H1 (cell line): ENCODE data around the gene SNX6. TPM values are rescaled to one million over a fixed set of nuclear protein-coding genes. Genes with fewer than 3 reads are reported as not detected.

Experiments used
- CTCF ChIA-PET: fragments of 300-600 bp; sonication (Branson Sonifier 250); formaldehyde crosslinking; loops from one replicate; lab custom pipeline; 2021; ENCODE audit not compliant: partially characterized antibody; lab: Charles Lee
- POLR2A ChIA-PET: fragments of 300-600 bp; sonication (Branson Sonifier 250); formaldehyde crosslinking; loops from one replicate; lab custom pipeline; 2021; ENCODE audit warnings: inconsistent platforms; ENCODE audit not compliant: partially characterized antibody; lab: Charles Lee
- DNase-seq, 2 experiments: peaks; one replicate each; pipeline versions ENCODE4 v3.0.0 to v3.0.0-alpha.2; 2010 to 2022; ENCODE audit warnings: low spot score in 2 of 2, low read depth in 1 of 2, mixed read lengths in 1 of 2
- FAIRE-seq: peaks from 2 replicates; lab custom pipeline; 2011; peaks lifted over from hg19 to GRCh38; lab: Jason Lieb, UNC
- H2AFZ ChIP-seq: 2 replicates; pipeline ENCODE4 v1.8.1; 2012; ENCODE audit warnings: low read length, inconsistent platforms
- H2AK5ac ChIP-seq: 2 replicates; pipeline ENCODE4 v1.6.1; 2013; ENCODE audit warnings: low read depth, low read length
- H2BK120ac ChIP-seq: replicated peaks from 2 replicates; pipeline ENCODE3; 2013; ENCODE audit warnings: low read depth, low read length, inconsistent platforms
- H2BK12ac ChIP-seq: 2 replicates; pipeline ENCODE4 v1.6.1; 2013; ENCODE audit warnings: low read depth, low read length
- H2BK15ac ChIP-seq: 2 replicates; pipeline ENCODE4 v1.6.1; 2013; ENCODE audit warnings: low read length
- H2BK20ac ChIP-seq: 2 replicates; pipeline ENCODE4 v1.6.1; 2013; ENCODE audit warnings: low read length
- H2BK5ac ChIP-seq: 2 replicates; pipeline ENCODE4 v1.6.1; 2013; ENCODE audit warnings: low read depth, low read length
- H3K14ac ChIP-seq: 2 replicates; pipeline ENCODE4 v1.6.1; 2013; ENCODE audit warnings: inconsistent platforms; ENCODE audit not compliant: insufficient read length
- H3K18ac ChIP-seq: 2 replicates; pipeline ENCODE4 v1.6.1; 2013; ENCODE audit warnings: low read length; ENCODE audit errors: extremely low read depth
- H3K23ac ChIP-seq: 2 replicates; pipeline ENCODE4 v1.6.1; 2013; ENCODE audit warnings: inconsistent platforms; ENCODE audit not compliant: insufficient read length
- H3K23me2 ChIP-seq: 2 replicates; pipeline ENCODE4 v1.6.1; 2013; ENCODE audit warnings: low read depth, low read length
- H3K27ac ChIP-seq: 2 replicates; pipeline ENCODE4 v1.6.1; 2011; ENCODE audit warnings: low read depth, low read length, inconsistent platforms
- H3K27me3 ChIP-seq, 4 experiments: replicated peaks in 1 of 4; 1 replicate in 1 of 4; 2 replicates in 3 of 4; pipeline versions ENCODE4 v1.6.1 to v1.8.1; 2011 to 2013; ENCODE audit warnings: low read length in 3 of 4, mild to moderate bottlenecking in 3 of 4, inconsistent platforms in 2 of 4, mixed read lengths in 2 of 4, moderate library complexity in 1 of 4; ENCODE audit not compliant: control insufficient read depth in 3 of 4, insufficient read depth in 3 of 4; ENCODE audit errors: extremely low read depth in 1 of 4
- H3K36me3 ChIP-seq, 4 experiments: 2 replicates each; pipeline versions ENCODE4 v1.6.1 to v1.8.1; 2011 to 2013; ENCODE audit warnings: mild to moderate bottlenecking in 4 of 4, low read length in 3 of 4, moderate library complexity in 2 of 4, control low read depth in 1 of 4, inconsistent platforms in 1 of 4; ENCODE audit not compliant: insufficient read depth in 4 of 4, control insufficient read depth in 2 of 4
- H3K4ac ChIP-seq: replicated peaks from 2 replicates; pipeline ENCODE3; 2013; ENCODE audit warnings: low read length, low read depth, mixed read lengths, inconsistent platforms; ENCODE audit not compliant: insufficient read length
- H3K4me1 ChIP-seq, 4 experiments: replicated peaks in 1 of 4; 1 replicate in 1 of 4; 2 replicates in 3 of 4; pipeline versions ENCODE4 v1.6.1 to v1.8.1; 2011 to 2013; ENCODE audit warnings: low read length in 3 of 4, inconsistent platforms in 2 of 4, mixed read lengths in 1 of 4; ENCODE audit not compliant: insufficient read depth in 4 of 4, control insufficient read depth in 3 of 4
- H3K4me2 ChIP-seq, 2 experiments: 2 replicates each; pipeline versions ENCODE4 v1.6.1 to v1.8.1; 2011 to 2013; ENCODE audit warnings: low read depth in 2 of 2, low read length in 2 of 2, control low read depth in 1 of 2, inconsistent platforms in 1 of 2, mild to moderate bottlenecking in 1 of 2; ENCODE audit not compliant: insufficient read depth in 1 of 2
- H3K4me3 ChIP-seq, 4 experiments: fragments of 200-600, 300-600 bp in 1 of 4; sonication (generic), shearing (Covaris generic), sonication (Bioruptor Twin) in 1 of 4; 2 replicates each; pipeline versions ENCODE4 v1.5.1 to v1.8.1; 2011 to 2016; ENCODE audit warnings: low read length in 4 of 4, low read depth in 3 of 4, control low read depth in 2 of 4, inconsistent platforms in 2 of 4, mild to moderate bottlenecking in 2 of 4, mixed read lengths in 1 of 4, moderate library complexity in 1 of 4; ENCODE audit not compliant: insufficient read depth in 2 of 4; ENCODE audit errors: extremely low read depth in 1 of 4
- H3K56ac ChIP-seq: replicated peaks from 2 replicates; pipeline ENCODE3; 2013; ENCODE audit warnings: low read depth, mild to moderate bottlenecking, mixed read lengths, low read length, inconsistent platforms; ENCODE audit not compliant: insufficient read length
- H3K79me1 ChIP-seq: 2 replicates; pipeline ENCODE4 v1.6.1; 2013; ENCODE audit warnings: low read depth, low read length, control low read depth
- H3K79me2 ChIP-seq, 2 experiments: 2 replicates each; pipeline versions ENCODE4 v1.6.1 to v1.8.1; 2012 to 2013; ENCODE audit warnings: low read length in 2 of 2, mild to moderate bottlenecking in 2 of 2, inconsistent platforms in 1 of 2; ENCODE audit not compliant: insufficient read depth in 2 of 2, control insufficient read depth in 1 of 2
- H3K9ac ChIP-seq, 4 experiments: replicated peaks in 1 of 4; 1 replicate in 1 of 4; 2 replicates in 3 of 4; pipeline versions ENCODE4 v1.6.1 to v1.8.1; 2011 to 2013; ENCODE audit warnings: low read depth in 3 of 4, low read length in 3 of 4, control low read depth in 2 of 4, mild to moderate bottlenecking in 2 of 4, moderate library complexity in 2 of 4, inconsistent platforms in 1 of 4; ENCODE audit errors: extremely low read depth in 1 of 4
- H3K9me3 ChIP-seq, 2 experiments: 2 replicates each; pipeline versions ENCODE4 v1.6.1 to v1.8.1; 2012 to 2013; ENCODE audit warnings: mild to moderate bottlenecking in 2 of 2, moderate library complexity in 2 of 2, control low read depth in 1 of 2, inconsistent platforms in 1 of 2, low read depth in 1 of 2, low read length in 1 of 2, mixed read lengths in 1 of 2; ENCODE audit not compliant: insufficient read depth in 2 of 2
- H4K20me1 ChIP-seq, 2 experiments: replicated peaks in 1 of 2; 2 replicates each; pipeline versions ENCODE3 to v1.8.1; 2011 to 2013; ENCODE audit warnings: inconsistent platforms in 2 of 2, low read length in 2 of 2, mild to moderate bottlenecking in 1 of 2; ENCODE audit not compliant: insufficient read depth in 2 of 2, control insufficient read depth in 1 of 2
- H4K5ac ChIP-seq: 2 replicates; pipeline ENCODE4 v1.6.1; 2013; ENCODE audit warnings: low read length, low read depth, mixed read lengths, inconsistent platforms; ENCODE audit not compliant: insufficient read length
- H4K8ac ChIP-seq: 2 replicates; pipeline ENCODE4 v1.8.0; 2013; ENCODE audit warnings: mild to moderate bottlenecking, moderate library complexity, low read length, inconsistent platforms; ENCODE audit not compliant: insufficient read depth; ENCODE audit errors: extremely low read depth
- H4K91ac ChIP-seq: replicated peaks from 2 replicates; pipeline ENCODE3; 2013; ENCODE audit warnings: low read length, mixed read lengths, inconsistent platforms; ENCODE audit not compliant: insufficient read length
- CBX5 ChIP-seq: fragments of 300-800, 300-1000 bp; sonication (generic); IDR thresholded peaks from 2 replicates; pipeline ENCODE4 v1.7.1; 2016; ENCODE audit warnings: antibody characterized with exemption, low read length, low read depth
- CREB1 ChIP-seq: IDR thresholded peaks from 2 replicates; pipeline ENCODE4 v1.6.1; 2012; ENCODE audit warnings: inconsistent platforms
- JUN ChIP-seq: IDR thresholded peaks from 2 replicates; pipeline ENCODE4 v1.6.1; 2011; ENCODE audit warnings: low read depth, mild to moderate bottlenecking, improper control_type of control experiment, low read length
- KDM5A ChIP-seq: fragments of 200-600 bp; IDR thresholded peaks from 2 replicates; pipeline ENCODE4 v1.7.1; 2012; ENCODE audit warnings: mild to moderate bottlenecking, low read length, inconsistent platforms, mixed read lengths
- POLR2AphosphoS5 ChIP-seq: IDR thresholded peaks from 2 replicates; pipeline ENCODE4 v1.6.1; 2011; ENCODE audit warnings: low read depth, low read length
- SIN3A ChIP-seq, 2 experiments: IDR thresholded peaks in 1 of 2; conservative IDR thresholded peaks in 1 of 2; 2 replicates each; pipeline ENCODE4 v1.6.1; 2011 to 2012; ENCODE audit warnings: low read length in 2 of 2, improper control_type of control experiment in 1 of 2, low read depth in 1 of 2, mild to moderate bottlenecking in 1 of 2
- TAF7 ChIP-seq: optimal IDR thresholded peaks from 2 replicates; pipeline ENCODE3; 2011; ENCODE audit warnings: low read depth, mild to moderate bottlenecking, inconsistent platforms, low read length, moderate library complexity, borderline replicate concordance
- ZNF274 ChIP-seq: IDR thresholded peaks from 2 replicates; pipeline ENCODE4 v1.7.0; 2012; ENCODE audit warnings: low read length, borderline replicate concordance; ENCODE audit errors: extremely low read depth
- WGBS, 2 experiments: shearing (Covaris generic) in 1 of 2; methylation state at CpG; one replicate each; pipeline versions ENCODE4 v1.1.6 to v1.1.7; 2013 to 2015; ENCODE audit warnings: low lambda C conversion rate in 2 of 2, mixed read lengths in 2 of 2, inconsistent platforms in 1 of 2, low coverage in 1 of 2, missing lambda C conversion rate in 1 of 2; ENCODE audit not compliant: insufficient replicate concordance in 2 of 2, insufficient coverage in 1 of 2, insufficient read length in 1 of 2; ENCODE audit errors: extremely low coverage in 1 of 2, missing lambda C conversion rate in 1 of 2; 5-methylcytosine and 5-hydroxymethylcytosine counted together
- polyA plus RNA-seq, 7 experiments: library from polyadenylated mRNA; depleted of rRNA in 3 of 7; stranded (reverse) in 5 of 7; unstranded in 2 of 7; fragments of >200 nt in 5 of 7; fragments of 200-250 nt in 2 of 7; gene quantifications; 1 replicate in 5 of 7; 2 replicates in 1 of 7; 4 replicates in 1 of 7; pipeline versions ENCODE4 v1.2.1 to v1.2.3, GENCODE V29; 2011 to 2013; ENCODE audit warnings: missing spikeins in 2 of 7, mixed read lengths in 2 of 7
- total RNA-seq: library from RNA; stranded (reverse); fragmentation: NEBNext Ultra II Directional; extraction: Animal tissue kit (Norgen Biotek cat#: 25700); gene quantifications from 2 replicates; pipeline ENCODE4 v1.2.1, GENCODE V29; 2021
- TF ChIP-seq, protein P1 (sequence below): IDR thresholded peaks from 2 replicates; pipeline ENCODE4 v1.6.1; 2011; ENCODE audit warnings: low read depth, mild to moderate bottlenecking, low read length; ENCODE audit not compliant: insufficient read depth

Gene SNX6
- total and polyA plus RNA-seq, 2 of the 8 experiments (the other 6 are each of a cell fraction or from before 2014, with no cell fraction given) = 53.4 to 71.1 TPM

GRCh38 chr14:34620115-34620514, 9.8 kb downstream of the SNX6 start:
- H3K4me1 ChIP-seq = no peaks in the 10 kb centered on the region
- H3K4me2 ChIP-seq = no peak overlapping the region
- TF ChIP-seq CBX5 (no peak), POLR2AphosphoS5 (no peak), CREB1 (no peak), KDM5A (no peak), ZNF274 (no peak), JUN (no peak), TAF7 (no peak), SIN3A (conservative IDR thresholded peaks at IDR 0.05 in 1 of 2, IDR thresholded peaks at IDR 0.05 in 1 of 2; ENCODE audit: low read depth in 1 of 2, low read length in 2 of 2) (no peak)
- TF ChIP-seq, protein P1, sequence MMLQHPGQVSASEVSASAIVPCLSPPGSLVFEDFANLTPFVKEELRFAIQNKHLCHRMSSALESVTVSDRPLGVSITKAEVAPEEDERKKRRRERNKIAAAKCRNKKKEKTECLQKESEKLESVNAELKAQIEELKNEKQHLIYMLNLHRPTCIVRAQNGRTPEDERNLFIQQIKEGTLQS = no peak
- H3K9ac ChIP-seq = no peak overlapping the region
- H4K20me1 ChIP-seq = peaks cover 0 to 4% of the 10 kb centered on the region in 2 experiments
- no peaks in the 10 kb centered on the region for H3K79me1 ChIP-seq
- no peak overlapping the region for H3K27ac ChIP-seq
- H3K14ac ChIP-seq = no peak overlapping the region
- no peak for FAIRE-seq
- no peak overlapping the region for H2BK20ac ChIP-seq
- H3K4me3 ChIP-seq = no peak overlapping the region
- H3K18ac ChIP-seq = no peak overlapping the region
- no peak overlapping the region for H3K56ac ChIP-seq
- ChIA-PET CTCF (interaction anchor here (0.6 kb wide), 1 partner anchor 67 kb away, joined by 5 read pairs; no protein-coding TSS in a partner anchor), POLR2A (no interaction called here)
- no peak overlapping the region for H2BK15ac ChIP-seq
- H4K91ac ChIP-seq = no peak overlapping the region
- peaks cover 0 to 9% (median 2%) of the 10 kb centered on the region in 4 experiments; a peak in 4 of 8 replicates for H3K36me3 ChIP-seq
- WGBS, 2 experiments = 82% methylated on average over 2 of the region's 2 CpGs; no CpG with 5 or more reads in 1 of the 2 experiments
- H2BK12ac ChIP-seq = no peak overlapping the region
- H3K27me3 ChIP-seq = no peaks in the 10 kb centered on the region
- H3K23me2 ChIP-seq = no peaks in the 10 kb centered on the region
- no peaks in the 10 kb centered on the region; a peak in 1 of 4 replicates for H3K79me2 ChIP-seq
- H4K8ac ChIP-seq = no peak overlapping the region
- H2BK5ac ChIP-seq = no peak overlapping the region
- H4K5ac ChIP-seq = no peak overlapping the region
- no peak overlapping the region for H2AFZ ChIP-seq
- no peak overlapping the region for H3K23ac ChIP-seq
- no peak overlapping the region for H2AK5ac ChIP-seq
- H3K9me3 ChIP-seq = no peaks in the 10 kb centered on the region
- no peak for DNase-seq
- H3K4ac ChIP-seq = no peak overlapping the region
- no peak overlapping the region for H2BK120ac ChIP-seq
